A549 (cell line): ENCODE measurements around the gene SMIM9. TPM values are rescaled to one million over a fixed set of nuclear protein-coding genes. Genes with fewer than 3 reads are reported as not detected.

Experiments used
- ATAC-seq, 2 experiments: fragments of 200-7000 bp in 1 of 2; fragments of >200 bp in 1 of 2; cut with Nextera tagmentation in 1 of 2; cut with Tn5 transposase in 1 of 2; 3 replicates each; pipeline versions ENCODE4 v1.8.0 to v1.9.1; 2018 to 2020; ENCODE audit warnings: mild to moderate bottlenecking in 1 of 2, moderate library complexity in 1 of 2
- CTCF ChIA-PET: fragments of 300-600 bp; sonication (Branson Sonifier 250); formaldehyde crosslinking; extraction: SDS; loops from one replicate; lab custom pipeline; 2021; ENCODE audit warnings: antibody characterized with exemption, inconsistent platforms; lab: Yijun Ruan, JAX
- POLR2A ChIA-PET: fragments of 350-600 bp; formaldehyde crosslinking; extraction: SDS; loops from one replicate; lab custom pipeline; 2021; ENCODE audit warnings: antibody characterized with exemption, inconsistent platforms; lab: Yijun Ruan, JAX
- DNase-seq, 2 experiments: peaks; one replicate each; pipeline versions ENCODE4 v3.0.0 to v3.0.0-alpha.2; 2011 to 2016; ENCODE audit warnings: low read depth in 1 of 2, low spot score in 1 of 2
- FAIRE-seq: peaks from 2 replicates; lab custom pipeline; 2011; peaks lifted over from hg19 to GRCh38; lab: Jason Lieb, UNC
- H3K27ac ChIP-seq, 2 experiments: fragments of >200 bp; sonication (Bioruptor Twin); formaldehyde crosslinking; 3 replicates each; pipeline ENCODE4 v1.5.1; 2016 to 2017
- H3K4me1 ChIP-seq: fragments of >200 bp; sonication (Bioruptor Twin); formaldehyde crosslinking; 3 replicates; pipeline ENCODE4 v1.6.1; 2016
- H3K4me2 ChIP-seq: fragments of >200 bp; sonication (Bioruptor Twin); formaldehyde crosslinking; 3 replicates; pipeline ENCODE4 v1.6.1; 2016
- H3K4me3 ChIP-seq: fragments of >200 bp; sonication (Bioruptor Twin); formaldehyde crosslinking; 3 replicates; pipeline ENCODE4 v1.5.1; 2016
- H3K9me3 ChIP-seq: fragments of >200 bp; sonication (Bioruptor Twin); formaldehyde crosslinking; 3 replicates; pipeline ENCODE4 v1.6.1; 2016
- BCL3 ChIP-seq: fragments of >200 bp; sonication (Bioruptor Twin); formaldehyde crosslinking; IDR thresholded peaks from 3 replicates; pipeline ENCODE4 v1.6.1; 2016
- CBX8 ChIP-seq: fragments of 200-600 bp; sonication (generic); IDR thresholded peaks from 2 replicates; pipeline ENCODE4 v1.6.1; 2016
- CHD4 ChIP-seq: fragments of 200-600 bp; sonication (generic); IDR thresholded peaks from 2 replicates; pipeline ENCODE4 v1.6.1; 2016; ENCODE audit warnings: antibody characterized with exemption, mild to moderate bottlenecking, borderline replicate concordance
- CTCF ChIP-seq: fragments of >200 bp; sonication (Bioruptor Twin); formaldehyde crosslinking; IDR thresholded peaks from 3 replicates; pipeline ENCODE4 v1.5.1; 2016
- EHMT2 ChIP-seq: fragments of 200-600 bp; sonication (generic); IDR thresholded peaks from 2 replicates; pipeline ENCODE4 v1.6.1; 2016; ENCODE audit warnings: antibody characterized with exemption, low read depth, mild to moderate bottlenecking, moderate library complexity
- EP300 ChIP-seq, 2 experiments: fragments of >200 bp; sonication (Bioruptor Twin); formaldehyde crosslinking; IDR thresholded peaks; 2 replicates in 1 of 2; 3 replicates in 1 of 2; pipeline ENCODE4 v1.6.1; 2016 to 2017
- HES2 ChIP-seq: fragments of >200 bp; sonication (Bioruptor Twin); formaldehyde crosslinking; IDR thresholded peaks from 2 replicates; pipeline ENCODE4 v1.6.1; 2016
- HEYL ChIP-seq: fragments of 250-450 bp; sonication (Bioruptor Pico); IDR thresholded peaks from 2 replicates; pipeline ENCODE4 v1.8.0; 2021; ENCODE audit warnings: mild to moderate bottlenecking, moderate library complexity
- HOXA7 ChIP-seq: fragments of 250-450 bp; sonication (Bioruptor Pico); IDR thresholded peaks from 2 replicates; pipeline ENCODE4 v1.5.0; 2020; ENCODE audit warnings: mild to moderate bottlenecking, moderate library complexity
- HOXB13 ChIP-seq: fragments of 250-450 bp; sonication (Bioruptor Pico); IDR thresholded peaks from 2 replicates; pipeline ENCODE4 v1.5.0; 2020; ENCODE audit warnings: low read depth, mild to moderate bottlenecking, moderate library complexity
- HOXB5 ChIP-seq: fragments of 250-450 bp; sonication (Bioruptor Pico); IDR thresholded peaks from 2 replicates; pipeline ENCODE4 v1.5.0; 2020; ENCODE audit warnings: mild to moderate bottlenecking, moderate library complexity
- JUN ChIP-seq, 2 experiments: fragments of >200 bp; sonication (Bioruptor Twin); formaldehyde crosslinking; IDR thresholded peaks; 2 replicates in 1 of 2; 3 replicates in 1 of 2; pipeline ENCODE4 v1.6.1; 2016 to 2017
- JUNB ChIP-seq: fragments of >200 bp; sonication (Bioruptor Twin); formaldehyde crosslinking; IDR thresholded peaks from 2 replicates; pipeline ENCODE4 v1.6.1; 2016
- KDM5A ChIP-seq: fragments of 200-600 bp; sonication (generic); IDR thresholded peaks from 2 replicates; pipeline ENCODE4 v1.6.1; 2016; ENCODE audit warnings: antibody characterized with exemption, mild to moderate bottlenecking
- MAX ChIP-seq: IDR thresholded peaks from 2 replicates; pipeline ENCODE4 v1.6.1; 2012
- MAZ ChIP-seq: fragments of 150-350 bp; IDR thresholded peaks from 2 replicates; pipeline ENCODE4 v1.6.1; 2014; ENCODE audit warnings: antibody characterized with exemption, low read depth, low read length, borderline replicate concordance
- MYC ChIP-seq: IDR thresholded peaks from 2 replicates; pipeline ENCODE4 v1.6.1; 2012; ENCODE audit warnings: mild to moderate bottlenecking, inconsistent platforms, low read length, improper control_type of control experiment, borderline replicate concordance
- PBX3 ChIP-seq: IDR thresholded peaks from 2 replicates; pipeline ENCODE4 v1.6.1; 2012
- PHF8 ChIP-seq: fragments of 200-600 bp; sonication (generic); IDR thresholded peaks from 2 replicates; pipeline ENCODE4 v1.6.1; 2016; ENCODE audit warnings: low read depth, mild to moderate bottlenecking, antibody characterized with exemption, moderate library complexity, borderline replicate concordance
- RAD21 ChIP-seq, 2 experiments: fragments of >200 bp in 1 of 2; sonication (Bioruptor Twin) in 1 of 2; formaldehyde crosslinking in 1 of 2; IDR thresholded peaks in 1 of 2; conservative IDR thresholded peaks in 1 of 2; 2 replicates in 1 of 2; 3 replicates in 1 of 2; pipeline ENCODE4 v1.6.1; 2012 to 2018; ENCODE audit warnings: inconsistent platforms in 1 of 2
- RFX5 ChIP-seq: fragments of 450-650 bp; IDR thresholded peaks from 2 replicates; pipeline ENCODE4 v1.7.1; 2014; ENCODE audit warnings: antibody characterized with exemption, mild to moderate bottlenecking, moderate library complexity
- RNF2 ChIP-seq: fragments of 200-600 bp; sonication (generic); IDR thresholded peaks from 2 replicates; pipeline ENCODE4 v1.6.1; 2016; ENCODE audit warnings: low read depth, mild to moderate bottlenecking, antibody characterized with exemption, moderate library complexity, borderline replicate concordance
- SMC3 ChIP-seq: fragments of >200 bp; sonication (Bioruptor Twin); formaldehyde crosslinking; IDR thresholded peaks from 3 replicates; pipeline ENCODE4 v1.6.1; 2018; ENCODE audit warnings: inconsistent platforms
- SREBF2 ChIP-seq: fragments of 450-650 bp; IDR thresholded peaks from 2 replicates; pipeline ENCODE4 v1.6.1; 2014; ENCODE audit warnings: mild to moderate bottlenecking, moderate library complexity
- ZC3H11A ChIP-seq: fragments of 450-650 bp; IDR thresholded peaks from 2 replicates; pipeline ENCODE4 v1.6.1; 2014; ENCODE audit warnings: antibody characterized with exemption, mild to moderate bottlenecking
- ZFP36 ChIP-seq: fragments of 450-650 bp; IDR thresholded peaks from 2 replicates; pipeline ENCODE4 v1.6.1; 2014; ENCODE audit warnings: borderline replicate concordance; ENCODE audit not compliant: partially characterized antibody
- ZSCAN20 ChIP-seq: fragments of 250-450 bp; sonication (Bioruptor Pico); IDR thresholded peaks from 2 replicates; pipeline ENCODE4 v1.8.0; 2022; ENCODE audit warnings: mild to moderate bottlenecking, moderate library complexity
- WGBS: methylation state at CpG from one replicate; pipeline ENCODE4 v1.1.6; 2017; ENCODE audit errors: missing lambda C conversion rate; 5-methylcytosine and 5-hydroxymethylcytosine counted together
- polyA plus RNA-seq, 4 experiments: library from polyadenylated mRNA; depleted of rRNA in 3 of 4; stranded (reverse); fragments of >200 nt; fragmentation: RNase III in 1 of 4; extraction: RNeasy Plus Mini Kit Qiagen cat#74134 plus additional on column Dnase treatment in 1 of 4; gene quantifications; 2 replicates in 3 of 4; 3 replicates in 1 of 4; pipeline ENCODE4 v1.2.3, GENCODE V29; 2011 to 2017

The SMIM9 gene
- polyA plus RNA-seq, 2 of the 4 experiments (the other 2 are of a cell fraction): not detected

GRCh38 chrX:154836163-154836562, 1.7 kb upstream of the SMIM9 start:
- TF ChIP-seq BCL3 (no peak), MYC (no peak), MAZ (no peak), CBX8 (no peak), RAD21 (conservative IDR thresholded peaks at IDR 0.05 in 1 of 2, IDR thresholded peaks at IDR 0.05 in 1 of 2) (no peak), PHF8 (no peak), RNF2 (no peak), PBX3 (no peak), HES2 (no peak), HEYL (CRISPR knock-in tag) (no peak), EHMT2 (no peak), CHD4 (no peak), HOXB5 (no peak), JUNB (no peak)
- Histone ChIP-seq H3K9me3 (peaks cover 7% of the 10 kb centered on the region; the same call in 1 of the 3 replicates), H3K27ac (no peak overlapping the region), H3K4me1 (no peaks in the 10 kb centered on the region), H3K4me2 (no peak overlapping the region), H3K4me3 (no peak overlapping the region)
- 78% methylated on average over 1 of the region's 1 CpG for WGBS
- FAIRE-seq (no peak), DNase-seq (no peak), ATAC-seq (no peak)
- POLR2A ChIA-PET: no interaction called here
- CTCF ChIA-PET: interaction anchor here (0.9 kb wide), 1 partner anchor 25 kb away, joined by 4 read pairs; no protein-coding TSS in a partner anchor

GRCh38 chrX:154833746-154834274, 652 bp downstream of the SMIM9 start:
- no peak overlapping the region for H3K4me2 ChIP-seq
- TF ChIP-seq RFX5: no peak
- no peak for TF ChIP-seq HOXA7
- TF ChIP-seq MYC: no peak
- no peak for TF ChIP-seq JUN (IDR thresholded peaks at IDR 0.05)
- TF ChIP-seq ZFP36: no peak
- no peak for TF ChIP-seq ZC3H11A
- FAIRE-seq (no peak), DNase-seq (no peak), ATAC-seq (no peak)
- H3K4me1 ChIP-seq: no peaks in the 10 kb centered on the region
- ChIA-PET CTCF (interaction anchor here (1.3 to 1.4 kb wide), 2 partner anchors 12 to 85 kb away, joined by 4 read pairs; no protein-coding TSS in a partner anchor), POLR2A (no interaction called here)
- no peak overlapping the region for H3K4me3 ChIP-seq
- WGBS: 77% methylated on average over 3 of the region's 3 CpGs
- no peak overlapping the region for H3K27ac ChIP-seq
- no peaks in the 10 kb centered on the region for H3K9me3 ChIP-seq

- CTCF ChIA-PET: interaction anchor here (0.8 kb wide), 1 partner anchor 88 kb away, joined by 3 read pairs; no protein-coding TSS in a partner anchor
- WGBS: 0% methylated on average over 1 of the region's 1 CpG
- Histone ChIP-seq H3K4me3 (no peak overlapping the region), H3K9me3 (no peaks in the 10 kb centered on the region), H3K4me1 (no peaks in the 10 kb centered on the region), H3K4me2 (no peak overlapping the region), H3K27ac (no peak overlapping the region)
- no peak for ATAC-seq
- DNase-seq: no peak
- POLR2A ChIA-PET: no interaction called here
- FAIRE-seq: peak; percentile 18
- TF ChIP-seq HOXB5 (no peak), MAX (no peak), EP300 (IDR thresholded peaks at IDR 0.05) (no peak), CTCF (no peak), RFX5 (no peak), HOXB13 (CRISPR knock-in tag) (no peak), ZC3H11A (no peak), BCL3 (no peak), ZSCAN20 (no peak), KDM5A (no peak), SMC3 (no peak), SREBF2 (no peak), CBX8 (no peak)
Measured at GRCh38 chrX:154829926-154830442, 4.5 kb downstream of the SMIM9 start.
